GM18502 (cell line): ENCODE data around the gene KLC4.
"Not testable (repeated sequence)": the region's sequence is repeated elsewhere in the genome, so short reads cannot be mapped to it uniquely, and the experiment has no call there.

Experiments used
- ATAC-seq: cut with Tn5 transposase; IDR thresholded peaks from one replicate; pipeline ENCODE4 v1.9.1; 2021; ENCODE audit warnings: mild to moderate bottlenecking; ENCODE audit not compliant: unreplicated experiment, poor library complexity

KLC4 gene

GRCh38 chr6:43090559-43090956, 31.1 kb downstream of the KLC4 start:
- no peak for ATAC-seq

GRCh38 chr6:43091020-43091419, 31.6 kb downstream of the KLC4 start:
- no peak for ATAC-seq

- no peak for ATAC-seq
Observed at GRCh38 chr6:43091436-43091991, 32.1 kb downstream of the KLC4 start.

GRCh38 chr6:43092635-43093034, 33.2 kb downstream of the KLC4 start:
- ATAC-seq = no peak

GRCh38 chr6:43093436-43094289, 34.2 kb downstream of the KLC4 start:
- no peak for ATAC-seq

GRCh38 chr6:43095939-43096338, 36.5 kb downstream of the KLC4 start:
- no peak for ATAC-seq

GRCh38 chr6:43096451-43097097, 37.1 kb downstream of the KLC4 start:
- ATAC-seq = no peak

- no peak for ATAC-seq
Observed at GRCh38 chr6:43097098-43097489, 37.7 kb downstream of the KLC4 start.

GRCh38 chr6:43097502-43097901, 38.1 kb downstream of the KLC4 start:
- no peak for ATAC-seq

GRCh38 chr6:43101497-43101896, 42.1 kb downstream of the KLC4 start:
- no peak for ATAC-seq

- ATAC-seq = no peak
Observed at GRCh38 chr6:43103253-43103876, 43.9 kb downstream of the KLC4 start.

GRCh38 chr6:43105538-43106222, 46.2 kb downstream of the KLC4 start:
- no peak for ATAC-seq

- ATAC-seq = no peak
Observed at GRCh38 chr6:43107344-43108062, 48.1 kb downstream of the KLC4 start.

- no peak for ATAC-seq
Observed at GRCh38 chr6:43113431-43114260, 54.2 kb downstream of the KLC4 start.

- no peak for ATAC-seq
Observed at GRCh38 chr6:43115365-43115764, 55.9 kb downstream of the KLC4 start.

GRCh38 chr6:43117466-43117865, 58.0 kb downstream of the KLC4 start:
- ATAC-seq = not testable (repeated sequence)

GRCh38 chr6:43119482-43119881, 60.1 kb downstream of the KLC4 start:
- no peak for ATAC-seq

GRCh38 chr6:43120101-43120763, 60.8 kb downstream of the KLC4 start:
- no peak for ATAC-seq
